Measurements from ENCODE around the gene DNAJC10. TPM values are rescaled to one million over a fixed set of nuclear protein-coding genes. Genes with fewer than 3 reads are reported as not detected.

The DNAJC10 gene
- total RNA-seq, 4 donors from 2014 or later: 39.1 to 46.9 (median 39.5) TPM

DNA sequence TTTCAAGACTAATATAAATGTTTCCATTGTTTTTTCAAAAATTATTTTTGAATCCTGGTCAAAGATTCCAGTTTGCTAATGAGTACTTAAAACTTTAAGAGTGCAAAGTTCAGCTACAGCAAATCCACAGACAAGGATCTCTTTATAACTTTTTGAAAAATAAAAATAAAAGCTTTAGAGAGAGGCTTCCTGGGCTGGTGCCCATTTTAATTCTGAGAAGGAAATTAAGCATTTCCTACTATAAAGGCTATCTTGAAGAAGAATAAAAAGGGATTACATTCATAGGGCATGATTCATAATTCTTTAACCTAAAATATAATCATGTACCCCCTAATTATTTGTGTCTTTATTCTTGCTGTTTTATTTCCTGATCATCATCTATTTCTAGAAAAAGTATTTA, 38.2 kb downstream of the DNAJC10 start:
- no peaks in the 10 kb centered on the region for H3K9me3 ChIP-seq
- no peaks in the 10 kb centered on the region for H3K27me3 ChIP-seq
- TF ChIP-seq POLR2A (IDR thresholded peaks at IDR 0.05; ENCODE audit: low read depth): no peak
- peaks cover 5 to 79% (median 46%) of the 10 kb centered on the region in 4 donors for H3K36me3 ChIP-seq
- H3K4me3 ChIP-seq: no peak overlapping the region
- intact Hi-C loops (cut with DNase I): no loop called here
- H3K27ac ChIP-seq (replicated peaks in 1 of 4): no peak overlapping the region
- H3K4me1 ChIP-seq: no peaks in the 10 kb centered on the region
- DNase-seq (ENCODE audit: extremely low spot score): no peak

DNA sequence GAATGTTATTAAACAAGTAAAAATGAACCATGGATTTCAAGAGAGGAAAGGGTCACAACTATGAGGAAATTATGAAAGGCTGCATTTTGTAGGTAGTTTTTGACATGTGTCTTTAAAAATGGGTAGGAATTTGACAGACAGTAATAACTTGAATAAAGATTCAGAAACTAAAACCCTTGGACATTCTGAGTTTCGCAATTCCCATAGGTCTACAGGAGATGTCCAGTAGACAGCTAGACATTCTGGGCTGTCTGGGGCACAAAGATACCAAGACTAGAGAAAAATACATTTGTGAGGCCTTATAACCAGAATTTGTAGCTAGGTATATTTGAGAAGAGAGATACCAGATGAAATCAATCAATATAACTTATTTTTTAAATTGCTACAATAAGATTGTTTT, 42.3 kb downstream of the DNAJC10 start:
- peaks cover 0 to 20% (median 18%) of the 10 kb centered on the region in 4 donors for H3K4me1 ChIP-seq
- H3K36me3 ChIP-seq: peaks cover 9 to 64% (median 49%) of the 10 kb centered on the region in 4 donors

DNA sequence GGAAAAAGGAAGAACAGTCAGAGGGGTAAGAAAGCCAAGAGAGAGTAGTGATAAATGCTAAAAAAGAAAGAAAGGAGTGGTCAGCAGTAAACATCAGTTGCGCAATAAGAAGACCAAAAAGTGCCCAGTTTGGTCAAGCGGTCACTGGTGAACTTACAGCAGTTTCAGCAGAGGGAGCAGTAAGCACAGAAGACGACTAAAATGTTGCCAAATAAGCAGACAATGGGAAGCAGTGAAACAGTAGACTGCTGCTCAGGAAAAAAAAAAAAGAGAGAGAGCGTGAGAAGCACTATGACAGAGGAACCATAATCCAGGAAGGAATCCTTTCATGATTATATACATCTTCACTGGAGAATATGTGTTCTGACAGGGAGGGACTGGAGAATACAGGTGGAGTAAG, 45.8 kb downstream of the DNAJC10 start:
- WGBS: 55% methylated on average over 4 of the region's 4 CpGs
- DNase-seq (ENCODE audit: extremely low spot score): no peak
- peaks cover 0 to 24% (median 22%) of the 10 kb centered on the region in 4 donors for H3K4me1 ChIP-seq
- H3K27me3 ChIP-seq: no peaks in the 10 kb centered on the region
- intact Hi-C loops (cut with DNase I): loop anchor here (5.0 to 10.0 kb wide), 2 partner anchors 220 to 363 kb away; partner anchors contain the start of gene NUP35
- H3K4me3 ChIP-seq: no peak overlapping the region
- H3K9me3 ChIP-seq: no peaks in the 10 kb centered on the region
- TF ChIP-seq POLR2AphosphoS5 (IDR thresholded peaks at IDR 0.05) (no peak), POLR2A (IDR thresholded peaks at IDR 0.05; ENCODE audit: low read depth) (no peak)
- TF ChIP-seq, protein P1, sequence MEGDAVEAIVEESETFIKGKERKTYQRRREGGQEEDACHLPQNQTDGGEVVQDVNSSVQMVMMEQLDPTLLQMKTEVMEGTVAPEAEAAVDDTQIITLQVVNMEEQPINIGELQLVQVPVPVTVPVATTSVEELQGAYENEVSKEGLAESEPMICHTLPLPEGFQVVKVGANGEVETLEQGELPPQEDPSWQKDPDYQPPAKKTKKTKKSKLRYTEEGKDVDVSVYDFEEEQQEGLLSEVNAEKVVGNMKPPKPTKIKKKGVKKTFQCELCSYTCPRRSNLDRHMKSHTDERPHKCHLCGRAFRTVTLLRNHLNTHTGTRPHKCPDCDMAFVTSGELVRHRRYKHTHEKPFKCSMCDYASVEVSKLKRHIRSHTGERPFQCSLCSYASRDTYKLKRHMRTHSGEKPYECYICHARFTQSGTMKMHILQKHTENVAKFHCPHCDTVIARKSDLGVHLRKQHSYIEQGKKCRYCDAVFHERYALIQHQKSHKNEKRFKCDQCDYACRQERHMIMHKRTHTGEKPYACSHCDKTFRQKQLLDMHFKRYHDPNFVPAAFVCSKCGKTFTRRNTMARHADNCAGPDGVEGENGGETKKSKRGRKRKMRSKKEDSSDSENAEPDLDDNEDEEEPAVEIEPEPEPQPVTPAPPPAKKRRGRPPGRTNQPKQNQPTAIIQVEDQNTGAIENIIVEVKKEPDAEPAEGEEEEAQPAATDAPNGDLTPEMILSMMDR (IDR thresholded peaks at IDR 0.05): peak; percentile 31 to 33 (median 33)
- peaks cover 7 to 67% (median 47%) of the 10 kb centered on the region in 4 donors for H3K36me3 ChIP-seq
- peak overlapping the region; percentile 7 to 69 (median 60) for H3K27ac ChIP-seq (replicated peaks in 1 of 4)

More for the DNA sequence above, 42.3 kb downstream of the DNAJC10 start:
- DNase-seq (ENCODE audit: extremely low spot score): no peak
- intact Hi-C loops (cut with DNase I): no loop called here
- no peak overlapping the region for H3K4me3 ChIP-seq
- TF ChIP-seq POLR2AphosphoS5 (IDR thresholded peaks at IDR 0.05) (no peak), EP300 (IDR thresholded peaks at IDR 0.05) (no peak), POLR2A (IDR thresholded peaks at IDR 0.05; ENCODE audit: low read depth) (no peak)
- TF ChIP-seq, protein P1 (IDR thresholded peaks at IDR 0.05): no peak
- H3K27me3 ChIP-seq: no peaks in the 10 kb centered on the region
- 95% methylated on average over 1 of the region's 1 CpG for WGBS
- H3K9me3 ChIP-seq: no peaks in the 10 kb centered on the region
- H3K27ac ChIP-seq (replicated peaks in 1 of 4): no peak overlapping the region

DNA sequence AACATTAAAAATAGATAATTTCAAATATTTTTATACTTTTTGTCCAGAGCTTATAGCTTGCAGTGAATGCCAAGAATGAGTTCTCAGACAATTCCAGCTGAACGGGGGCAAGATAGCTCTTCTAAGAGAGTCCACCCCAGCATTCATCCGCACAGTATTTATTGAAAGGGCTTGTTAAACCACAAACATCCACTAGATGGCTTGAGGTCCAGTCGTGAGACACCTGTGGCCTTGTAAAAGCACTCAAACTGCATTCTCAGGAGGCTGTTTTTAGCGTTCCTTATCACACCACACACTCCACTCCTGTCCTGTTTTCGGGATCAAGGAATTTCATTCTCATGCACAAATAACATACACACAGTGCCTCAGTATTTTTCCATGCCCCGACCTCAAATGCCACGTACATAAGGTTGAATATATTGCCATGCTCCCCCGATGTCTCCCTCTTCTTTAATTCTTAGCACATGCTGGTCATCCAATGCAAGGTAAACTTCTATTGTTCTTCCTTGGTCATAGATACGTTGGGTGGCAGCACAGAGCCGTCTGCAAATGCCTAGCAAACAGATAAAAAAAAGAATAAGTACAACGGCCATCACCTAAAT, 47.4 kb downstream of the DNAJC10 start:
- intact Hi-C loops (cut with DNase I): loop anchor here (5.0 to 10.0 kb wide), 2 partner anchors 219 to 361 kb away; partner anchors contain the start of gene NUP35
- 74% methylated on average over 11 of the region's 11 CpGs for WGBS

DNA sequence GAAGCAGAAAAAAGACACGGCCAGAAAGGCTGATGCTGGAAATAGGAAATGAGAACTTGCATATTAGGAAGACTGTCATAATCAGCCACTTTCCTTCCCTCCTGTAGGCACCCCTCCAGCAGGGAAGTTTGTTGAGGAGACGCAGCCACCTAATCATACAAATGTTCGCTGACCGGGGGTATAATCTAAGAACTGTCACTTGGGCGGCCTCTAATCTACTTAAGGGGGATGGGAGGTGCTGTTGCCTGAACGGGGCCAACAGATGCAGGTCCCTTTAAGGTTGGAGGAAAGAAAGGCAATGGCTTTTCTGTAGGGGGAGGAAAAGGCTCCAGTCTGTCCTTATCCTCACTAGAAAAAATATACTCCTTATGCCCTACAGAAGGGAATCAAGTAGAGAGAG, 50.6 kb downstream of the DNAJC10 start:
- intact Hi-C loops (cut with DNase I): loop anchor here (10.0 kb wide), 1 partner anchor 358 kb away; the partner anchor contains the start of gene NUP35
- no peaks in the 10 kb centered on the region for H3K27me3 ChIP-seq
- H3K4me1 ChIP-seq: peaks cover 0 to 21% (median 20%) of the 10 kb centered on the region in 4 donors
- no peak for DNase-seq (ENCODE audit: extremely low spot score)
- 74% methylated on average over 6 of the region's 6 CpGs for WGBS
- no peaks in the 10 kb centered on the region for H3K9me3 ChIP-seq
- TF ChIP-seq POLR2A (IDR thresholded peaks at IDR 0.05; ENCODE audit: low read depth) (no peak), EP300 (IDR thresholded peaks at IDR 0.05) (no peak), POLR2AphosphoS5 (IDR thresholded peaks at IDR 0.05) (no peak)
- TF ChIP-seq, protein P1 (IDR thresholded peaks at IDR 0.05): no peak
- H3K36me3 ChIP-seq: peaks cover 0 to 38% (median 25%) of the 10 kb centered on the region in 4 donors
- H3K4me3 ChIP-seq: no peak overlapping the region
- no peak overlapping the region for H3K27ac ChIP-seq (replicated peaks in 1 of 4)

More for the DNA sequence above, 47.4 kb downstream of the DNAJC10 start:
- no peak for DNase-seq (ENCODE audit: extremely low spot score)
- H3K27me3 ChIP-seq: no peaks in the 10 kb centered on the region
- H3K9me3 ChIP-seq: no peaks in the 10 kb centered on the region
- H3K4me3 ChIP-seq: no peak overlapping the region
- H3K36me3 ChIP-seq: peaks cover 4 to 59% (median 39%) of the 10 kb centered on the region in 4 donors
- H3K4me1 ChIP-seq: peaks cover 0 to 24% (median 22%) of the 10 kb centered on the region in 4 donors
- H3K27ac ChIP-seq (replicated peaks in 1 of 4): peak overlapping the region in 2 of 4 donors; percentile 56 to 65
- TF ChIP-seq, protein P1 (IDR thresholded peaks at IDR 0.05): peak; percentile 51 to 77 (median 52)
- TF ChIP-seq POLR2A (IDR thresholded peaks at IDR 0.05; ENCODE audit: low read depth): no peak
